NCI-H2227 treated with DMSO at 0.1 percent for 48 hours (cell line): ENCODE measurements around the gene ATP2B2.

Source experiments
- DNase-seq: peaks from one replicate; lab custom pipeline; 2025; lab: John Stamatoyannopoulos, UW

Gene ATP2B2

GRCh38 chr3:10428406-10429091, 76.8 kb downstream of the ATP2B2 start:
- DNase-seq: no peak

- DNase-seq: no peak
Measured at GRCh38 chr3:10426346-10427220, 78.8 kb downstream of the ATP2B2 start.

GRCh38 chr3:10423171-10423882, 82.1 kb downstream of the ATP2B2 start:
- no peak for DNase-seq

- DNase-seq: no peak
Measured at GRCh38 chr3:10421996-10422395, 83.4 kb downstream of the ATP2B2 start.

- DNase-seq: no peak
Measured at GRCh38 chr3:10420745-10421475, 84.5 kb downstream of the ATP2B2 start.

- no peak for DNase-seq
Measured at GRCh38 chr3:10419637-10420232, 85.7 kb downstream of the ATP2B2 start.

GRCh38 chr3:10417847-10418246, 87.5 kb downstream of the ATP2B2 start:
- DNase-seq: no peak

- DNase-seq: no peak
Measured at GRCh38 chr3:10416730-10417300, 88.6 kb downstream of the ATP2B2 start.

GRCh38 chr3:10413041-10413440, 92.3 kb downstream of the ATP2B2 start:
- no peak for DNase-seq

- no peak for DNase-seq
Measured at GRCh38 chr3:10411598-10412332, 93.6 kb downstream of the ATP2B2 start.

- no peak for DNase-seq
Measured at GRCh38 chr3:10410383-10411002, 94.9 kb downstream of the ATP2B2 start.

- no peak for DNase-seq
Measured at GRCh38 chr3:10408680-10409079, 96.7 kb downstream of the ATP2B2 start.

- no peak for DNase-seq
Measured at GRCh38 chr3:10407361-10407760, 98.0 kb downstream of the ATP2B2 start.

- no peak for DNase-seq
Measured at GRCh38 chr3:10406414-10406813, 99.0 kb downstream of the ATP2B2 start.

- no peak for DNase-seq
Measured at GRCh38 chr3:10405816-10406215, 99.6 kb downstream of the ATP2B2 start.

- no peak for DNase-seq
Measured at GRCh38 chr3:10404876-10405275, 100.5 kb downstream of the ATP2B2 start.

- DNase-seq: no peak
Measured at GRCh38 chr3:10404377-10404776, 101.0 kb downstream of the ATP2B2 start.

GRCh38 chr3:10401990-10402761, 103.2 kb downstream of the ATP2B2 start:
- DNase-seq: no peak

GRCh38 chr3:10400749-10401495, 104.5 kb downstream of the ATP2B2 start:
- DNase-seq: no peak
